Fibroblast of skin of scalp (primary cell): ENCODE results near the gene BCAM. TPM values are rescaled to one million over a fixed set of nuclear protein-coding genes. Genes with fewer than 3 reads are reported as not detected.
"Not testable (repeated sequence)": the region's sequence is repeated elsewhere in the genome, so short reads cannot be mapped to it uniquely, and the experiment has no call there.

ENCODE experiments used
- DNase-seq: peaks from one replicate; pipeline ENCODE4 v3.0.0-alpha.2; 2013
- polyA plus RNA-seq, 2 experiments: library from polyadenylated mRNA; unstranded; fragments of 120-200 nt; gene quantifications; one replicate each; pipeline ENCODE4 v1.2.1, GENCODE V29; 2013; ENCODE audit not compliant: insufficient read length in 2 of 2

BCAM gene
- 16.9 TPM for polyA plus RNA-seq (2013, experiment 1 of 2; ENCODE audit: insufficient read length)
- 23.6 TPM for polyA plus RNA-seq (2013, experiment 2 of 2; ENCODE audit: insufficient read length)

GRCh38 chr19:44808463-44809371 lies at the start of gene BCAM:
Gene BCAM (plus strand): TSS chr19:44809103. CDS start chr19:44809125, 22 bp downstream.
- peak; percentile 77 for DNase-seq

- DNase-seq: no peak
Observed at GRCh38 chr19:44762038-44762437, 46.9 kb upstream of the BCAM start.

GRCh38 chr19:44765033-44765948 lies 43.6 kb upstream of the BCAM start:
- DNase-seq: no peak

GRCh38 chr19:44765949-44766335 lies 43.0 kb upstream of the BCAM start:
- no peak for DNase-seq

GRCh38 chr19:44767295-44768180 lies 41.4 kb upstream of the BCAM start:
- DNase-seq: no peak

GRCh38 chr19:44770550-44771257 lies 38.2 kb upstream of the BCAM start:
- peak; percentile 91 for DNase-seq

GRCh38 chr19:44772144-44772543 lies 36.8 kb upstream of the BCAM start:
- DNase-seq: not testable (repeated sequence)

GRCh38 chr19:44772959-44773358 lies 35.9 kb upstream of the BCAM start:
- peak; percentile 54 for DNase-seq

GRCh38 chr19:44775676-44776240 lies 33.1 kb upstream of the BCAM start:
- no peak for DNase-seq

GRCh38 chr19:44776402-44777096 lies 32.4 kb upstream of the BCAM start:
- DNase-seq: no peak

GRCh38 chr19:44777715-44778347 lies 31.1 kb upstream of the BCAM start, which contains the start of gene CBLC:
Gene CBLC (plus strand): TSS chr19:44777890. CDS start chr19:44777932, 42 bp downstream.
- DNase-seq: no peak

GRCh38 chr19:44779150-44779549 lies 29.8 kb upstream of the BCAM start:
- no peak for DNase-seq

- not testable (repeated sequence) for DNase-seq
Observed at GRCh38 chr19:44781694-44782093, 27.2 kb upstream of the BCAM start.

GRCh38 chr19:44782729-44783128 lies 26.2 kb upstream of the BCAM start:
- DNase-seq: no peak

- DNase-seq: no peak
Observed at GRCh38 chr19:44783545-44783944, 25.4 kb upstream of the BCAM start.

- DNase-seq: no peak
Observed at GRCh38 chr19:44785271-44785670, 23.6 kb upstream of the BCAM start.

GRCh38 chr19:44785993-44786392 lies 22.9 kb upstream of the BCAM start:
- no peak for DNase-seq

GRCh38 chr19:44788971-44789370 lies 19.9 kb upstream of the BCAM start:
- DNase-seq: no peak

- DNase-seq: no peak
Observed at GRCh38 chr19:44789943-44790483, 18.9 kb upstream of the BCAM start.
